GM21619 (cell line): ENCODE results near the gene PRR4.

ENCODE experiments used
- ATAC-seq: cut with Tn5 transposase; IDR thresholded peaks from one replicate; pipeline ENCODE4 v1.9.1; 2021; ENCODE audit not compliant: unreplicated experiment

PRR4 gene

GRCh38 chr12:10849425-10849878 lies at the start of gene PRR4:
Gene PRR4 (minus strand): TSS chr12:10849475. CDS start chr12:10849437, 38 bp downstream.
- no peak for ATAC-seq

- ATAC-seq, result no peak
Observed at GRCh38 chr12:10896854-10897253, 47.6 kb upstream of the PRR4 start.

- no peak for ATAC-seq
Observed at GRCh38 chr12:10891937-10892336, 42.7 kb upstream of the PRR4 start.

- no peak for ATAC-seq
Observed at GRCh38 chr12:10889226-10889625, 40.0 kb upstream of the PRR4 start.

GRCh38 chr12:10884086-10884725 lies 34.9 kb upstream of the PRR4 start, which contains the start of gene PRH1:
Gene PRH1 (minus strand): TSS chr12:10884255. CDS start chr12:10884217, 38 bp downstream.
- no peak for ATAC-seq

- no peak for ATAC-seq
Observed at GRCh38 chr12:10873378-10873777, 24.1 kb upstream of the PRR4 start.

- ATAC-seq, result no peak
Observed at GRCh38 chr12:10867381-10867780, 18.1 kb upstream of the PRR4 start.

GRCh38 chr12:10863512-10864218 lies 14.4 kb upstream of the PRR4 start:
- ATAC-seq, result no peak

GRCh38 chr12:10861366-10861765 lies 12.1 kb upstream of the PRR4 start:
- ATAC-seq, result no peak

GRCh38 chr12:10855807-10856206 lies 6.5 kb upstream of the PRR4 start:
- ATAC-seq, result no peak

- ATAC-seq, result no peak
Observed at GRCh38 chr12:10853776-10854175, 4.5 kb upstream of the PRR4 start.

GRCh38 chr12:10851243-10851858 lies 2.1 kb upstream of the PRR4 start:
- ATAC-seq, result no peak

- ATAC-seq, result no peak
Observed at GRCh38 chr12:10847744-10848143, 1.5 kb downstream of the PRR4 start.

- no peak for ATAC-seq
Observed at GRCh38 chr12:10842862-10843261, 6.4 kb downstream of the PRR4 start.

GRCh38 chr12:10838461-10838860 lies 10.8 kb downstream of the PRR4 start:
- ATAC-seq, result no peak

GRCh38 chr12:10829994-10830393 lies 19.3 kb downstream of the PRR4 start:
- no peak for ATAC-seq

- ATAC-seq, result no peak
Observed at GRCh38 chr12:10826258-10826657, 23.0 kb downstream of the PRR4 start, which contains the start of gene TAS2R10. Gene TAS2R10 (minus strand): TSS chr12:10826358. CDS start chr12:10826269, 89 bp downstream.

GRCh38 chr12:10824957-10825356 lies 24.3 kb downstream of the PRR4 start:
- no peak for ATAC-seq

- ATAC-seq, result no peak
Observed at GRCh38 chr12:10811883-10812536, 37.3 kb downstream of the PRR4 start.

GRCh38 chr12:10810068-10810467 lies 39.2 kb downstream of the PRR4 start, which contains the start of gene TAS2R9:
Gene TAS2R9 (minus strand): TSS chr12:10810168. CDS start chr12:10810075, 93 bp downstream.
- no peak for ATAC-seq

- no peak for ATAC-seq
Observed at GRCh38 chr12:10807186-10807585, 42.1 kb downstream of the PRR4 start, which contains the start of gene TAS2R8. Gene TAS2R8 (minus strand): TSS chr12:10807286. CDS start chr12:10806980, 306 bp downstream.
